Trophoblast cell (in vitro differentiated cells and primary cell): ENCODE measurements around the gene TLL2.
A peak's percentile ranks its signal among the peaks of the same experiment; 100 is the strongest.

Source experiments
- DNase-seq, 2 donors: peaks; one replicate each; pipeline ENCODE4 v3.0.0-alpha.2; 2016
- H2AFZ ChIP-seq: 2 replicates; pipeline ENCODE4 v1.6.1; 2013; ENCODE audit warnings: low read length, moderate library complexity, mild to moderate bottlenecking; ENCODE audit not compliant: insufficient read depth, poor library complexity
- H2AK5ac ChIP-seq: 2 replicates; pipeline ENCODE4 v1.6.1; 2013; ENCODE audit warnings: mild to moderate bottlenecking, low read length
- H2BK120ac ChIP-seq: 2 replicates; pipeline ENCODE4 v1.6.1; 2013; ENCODE audit warnings: low read length, mild to moderate bottlenecking, moderate library complexity; ENCODE audit not compliant: insufficient read depth, poor library complexity
- H2BK12ac ChIP-seq: 2 replicates; pipeline ENCODE4 v1.6.1; 2013; ENCODE audit warnings: mild to moderate bottlenecking, low read length, moderate library complexity
- H2BK5ac ChIP-seq: 2 replicates; pipeline ENCODE4 v1.6.1; 2013; ENCODE audit warnings: low read length, low read depth, moderate library complexity, mild to moderate bottlenecking; ENCODE audit not compliant: poor library complexity
- H3K14ac ChIP-seq: 2 replicates; pipeline ENCODE4 v1.6.1; 2013; ENCODE audit warnings: mild to moderate bottlenecking, low read length
- H3K18ac ChIP-seq: 2 replicates; pipeline ENCODE4 v1.6.1; 2013; ENCODE audit warnings: mild to moderate bottlenecking, low read length
- H3K23ac ChIP-seq: 2 replicates; pipeline ENCODE4 v1.6.1; 2013; ENCODE audit warnings: low read length
- H3K27ac ChIP-seq: 2 replicates; pipeline ENCODE4 v1.5.1; 2013; ENCODE audit warnings: low read depth, mild to moderate bottlenecking, inconsistent platforms, low read length, moderate library complexity
- H3K27me3 ChIP-seq: 2 replicates; pipeline ENCODE4 v1.6.1; 2013; ENCODE audit warnings: inconsistent platforms, mild to moderate bottlenecking, low read length, moderate library complexity; ENCODE audit not compliant: insufficient read depth
- H3K36me3 ChIP-seq, 2 experiments: 1 replicate in 1 of 2; 2 replicates in 1 of 2; pipeline ENCODE4 v1.6.1; 2013; ENCODE audit warnings: low read length in 2 of 2, mild to moderate bottlenecking in 2 of 2, moderate library complexity in 1 of 2; ENCODE audit not compliant: insufficient read depth in 2 of 2, control insufficient read depth in 1 of 2
- H3K4ac ChIP-seq: 2 replicates; pipeline ENCODE4 v1.6.1; 2013; ENCODE audit warnings: low read depth, mild to moderate bottlenecking, low read length, moderate library complexity
- H3K4me1 ChIP-seq, 2 experiments: 1 replicate in 1 of 2; 2 replicates in 1 of 2; pipeline ENCODE4 v1.6.1; 2013; ENCODE audit warnings: low read length in 2 of 2, mild to moderate bottlenecking in 2 of 2, moderate library complexity in 1 of 2; ENCODE audit not compliant: insufficient read depth in 2 of 2, control insufficient read depth in 1 of 2
- H3K4me2 ChIP-seq: 2 replicates; pipeline ENCODE4 v1.6.1; 2013; ENCODE audit warnings: inconsistent platforms, mild to moderate bottlenecking, low read length, moderate library complexity
- H3K4me3 ChIP-seq: 2 replicates; pipeline ENCODE4 v1.5.1; 2013; ENCODE audit warnings: mild to moderate bottlenecking, low read depth, low read length, inconsistent platforms
- H3K79me1 ChIP-seq: one replicate; pipeline ENCODE4 v1.6.1; 2013; ENCODE audit warnings: low read length
- H3K79me2 ChIP-seq: 2 replicates; pipeline ENCODE4 v1.6.1; 2013; ENCODE audit warnings: low read length, mild to moderate bottlenecking; ENCODE audit not compliant: control insufficient read depth, insufficient read depth, poor library complexity
- H3K9ac ChIP-seq: 2 replicates; pipeline ENCODE4 v1.6.1; 2013; ENCODE audit warnings: mild to moderate bottlenecking, low read length
- H3K9me3 ChIP-seq: 2 replicates; pipeline ENCODE4 v1.6.1; 2013; ENCODE audit warnings: low read depth, mild to moderate bottlenecking, control low read depth, inconsistent platforms, low read length; ENCODE audit not compliant: insufficient read depth
- H4K12ac ChIP-seq: 2 replicates; pipeline ENCODE4 v1.6.1; 2013; ENCODE audit warnings: low read depth, mild to moderate bottlenecking, low read length, moderate library complexity
- H4K8ac ChIP-seq: 2 replicates; pipeline ENCODE4 v1.6.1; 2013; ENCODE audit warnings: low read depth, mild to moderate bottlenecking, low read length, moderate library complexity
- H4K91ac ChIP-seq: one replicate; pipeline ENCODE4 v1.6.1; 2013; ENCODE audit warnings: low read depth, mild to moderate bottlenecking, low read length, moderate library complexity
- WGBS: extraction: QIAGEN DNeasy Blood & Tissue Kit; methylation state at CpG from one replicate; pipeline ENCODE4 v1.1.7; 2013; ENCODE audit warnings: missing lambda C conversion rate; ENCODE audit not compliant: insufficient read length, insufficient coverage; ENCODE audit errors: extremely low coverage; 5-methylcytosine and 5-hydroxymethylcytosine counted together

The TLL2 gene

DNA sequence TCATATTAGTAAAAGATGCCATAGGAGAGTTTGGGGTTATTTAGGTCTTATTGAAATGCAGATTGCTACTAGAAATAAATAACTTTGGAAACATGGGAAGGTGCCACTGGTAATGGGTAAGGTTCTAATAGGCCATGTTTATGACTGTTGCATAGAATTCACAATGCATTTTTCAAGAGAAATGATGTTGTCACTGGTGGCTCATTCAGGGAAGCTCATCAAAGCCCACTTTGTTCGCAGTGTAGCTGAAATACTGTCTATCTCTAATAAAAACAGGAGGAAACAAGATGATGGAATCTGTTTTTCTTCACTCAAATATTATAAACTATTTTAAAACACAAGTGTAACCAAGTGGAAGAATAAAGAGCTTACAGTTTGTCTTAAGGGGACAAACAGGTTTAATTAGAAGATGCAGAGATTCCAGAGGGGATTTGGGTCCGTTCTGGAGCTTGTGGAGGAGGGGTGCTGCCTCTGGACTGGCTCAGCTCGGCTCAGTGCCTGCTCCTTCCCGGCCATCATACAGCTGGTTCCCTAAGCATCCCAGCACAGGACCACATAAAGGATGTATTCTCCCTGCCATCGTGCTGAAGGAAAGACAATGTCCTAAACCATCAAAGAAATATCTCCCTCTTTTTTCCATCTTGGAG is 175.3 kb downstream of the TLL2 start:
- H2BK5ac ChIP-seq: no peak overlapping the region
- no peak overlapping the region for H3K9ac ChIP-seq
- no peak overlapping the region for H2AFZ ChIP-seq
- no peaks in the 10 kb centered on the region for H3K79me2 ChIP-seq
- no peak overlapping the region for H3K27ac ChIP-seq
- no peak overlapping the region for H2BK12ac ChIP-seq
- H4K12ac ChIP-seq: no peak overlapping the region
- H4K8ac ChIP-seq: no peak overlapping the region
- H3K4ac ChIP-seq: no peak overlapping the region
- peak overlapping the region; percentile 25 for H3K23ac ChIP-seq
- no peaks in the 10 kb centered on the region for H3K9me3 ChIP-seq
- no peak overlapping the region for H2BK120ac ChIP-seq
- no peaks in the 10 kb centered on the region for H3K79me1 ChIP-seq
- WGBS: no CpG with 5 or more reads among the region's 5 CpGs
- no peak overlapping the region for H4K91ac ChIP-seq
- H3K14ac ChIP-seq: no peak overlapping the region
- H3K4me2 ChIP-seq: no peak overlapping the region
- no peaks in the 10 kb centered on the region for H3K27me3 ChIP-seq
- no peak overlapping the region for H3K4me3 ChIP-seq
- H3K36me3 ChIP-seq: no peaks in the 10 kb centered on the region
- no peak overlapping the region for H2AK5ac ChIP-seq
- no peak overlapping the region for H3K18ac ChIP-seq
- no peaks in the 10 kb centered on the region for H3K4me1 ChIP-seq
- DNase-seq: no peak

GRCh38 chr10:96337106-96337505 is 176.6 kb downstream of the TLL2 start:
- Histone ChIP-seq H4K8ac (no peak overlapping the region), H4K91ac (no peak overlapping the region), H3K14ac (no peak overlapping the region), H3K9ac (no peak overlapping the region), H3K4ac (no peak overlapping the region), H4K12ac (no peak overlapping the region), H3K18ac (no peak overlapping the region), H3K4me1 (no peaks in the 10 kb centered on the region), H2BK120ac (no peak overlapping the region), H3K79me2 (no peaks in the 10 kb centered on the region), H3K27ac (no peak overlapping the region), H3K4me3 (no peak overlapping the region), H3K23ac (no peak overlapping the region), H3K79me1 (no peaks in the 10 kb centered on the region), H2BK12ac (no peak overlapping the region), H2AK5ac (no peak overlapping the region), H3K9me3 (no peaks in the 10 kb centered on the region), H3K27me3 (no peaks in the 10 kb centered on the region), H2BK5ac (no peak overlapping the region), H3K36me3 (no peaks in the 10 kb centered on the region), H2AFZ (no peak overlapping the region), H3K4me2 (no peak overlapping the region)
- WGBS: no CpG with 5 or more reads among the region's 2 CpGs
- DNase-seq: no peak

DNA sequence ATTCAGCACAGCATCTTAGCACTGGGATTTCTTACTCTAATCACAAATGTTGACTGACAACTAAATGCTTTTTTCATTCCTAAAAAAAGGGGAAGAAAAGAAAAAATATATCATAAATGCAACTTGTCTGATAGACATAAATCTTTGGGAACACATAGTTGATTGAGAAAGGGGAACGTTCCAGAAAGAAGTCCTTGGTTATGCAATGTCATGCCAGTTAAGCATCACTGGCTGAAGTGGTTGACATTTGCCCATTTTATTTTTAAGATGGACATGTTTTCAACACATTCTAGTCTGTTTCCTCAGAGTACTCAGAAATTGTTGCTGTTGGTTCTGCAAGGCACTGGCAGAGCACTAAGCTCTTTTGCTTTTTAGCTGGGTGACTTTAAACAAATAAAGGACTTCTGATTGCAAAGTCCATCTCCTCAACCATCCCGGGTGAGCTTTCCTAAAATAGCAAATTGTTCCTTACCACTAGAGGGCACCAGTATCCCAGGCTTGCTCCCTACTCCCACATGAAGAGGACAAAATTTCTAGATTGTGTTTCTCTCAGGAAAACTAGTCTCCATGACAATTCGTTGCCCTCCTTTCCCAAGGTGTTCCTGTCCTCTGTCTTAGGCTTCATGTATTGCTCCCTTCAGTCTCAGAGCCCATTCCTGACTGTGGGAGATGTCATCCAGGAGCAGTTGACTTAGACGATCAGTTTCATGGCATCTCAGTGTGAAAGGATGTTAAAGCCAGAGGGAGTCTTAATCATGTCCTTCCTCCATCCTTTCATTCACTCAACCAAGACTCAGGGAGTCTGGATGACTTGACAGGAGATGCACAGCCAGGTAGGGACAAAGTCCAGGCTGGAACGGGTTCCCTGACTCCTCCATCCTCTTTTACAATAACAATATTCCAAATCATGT is 178.9 kb downstream of the TLL2 start:
- no peaks in the 10 kb centered on the region for H3K36me3 ChIP-seq

DNA sequence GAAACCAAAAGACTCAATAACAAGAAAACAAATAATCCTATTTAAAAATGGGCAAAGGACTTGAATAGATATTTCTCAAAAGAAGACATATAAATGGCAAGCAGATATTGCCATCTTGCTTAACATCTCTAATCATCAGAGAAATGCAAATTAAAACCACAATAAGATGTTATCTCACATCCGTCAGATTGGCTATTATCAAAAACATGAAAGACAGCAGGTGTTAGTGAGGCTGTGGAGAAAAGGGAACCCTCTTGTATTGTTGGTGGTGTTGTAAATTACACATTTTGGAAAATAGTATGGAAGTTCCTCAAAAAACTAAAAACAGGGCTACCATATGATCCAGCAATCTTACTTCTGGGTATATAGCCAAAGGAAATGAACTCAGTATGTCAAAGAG is 180.6 kb downstream of the TLL2 start:
- Histone ChIP-seq H4K8ac (no peak overlapping the region), H3K4me3 (no peak overlapping the region)

More for the DNA sequence above, 178.9 kb downstream of the TLL2 start:
- Histone ChIP-seq H3K4me3 (no peak overlapping the region), H3K4me1 (no peaks in the 10 kb centered on the region), H4K8ac (no peak overlapping the region), H2BK5ac (no peak overlapping the region), H3K79me2 (no peaks in the 10 kb centered on the region), H2BK12ac (no peak overlapping the region), H3K9me3 (no peaks in the 10 kb centered on the region), H3K4me2 (no peak overlapping the region), H3K9ac (no peak overlapping the region), H3K18ac (no peak overlapping the region), H2AK5ac (no peak overlapping the region), H2AFZ (no peak overlapping the region), H3K27ac (no peak overlapping the region), H2BK120ac (no peak overlapping the region), H4K91ac (no peak overlapping the region), H3K79me1 (no peaks in the 10 kb centered on the region), H3K27me3 (no peaks in the 10 kb centered on the region), H3K23ac (no peak overlapping the region), H4K12ac (no peak overlapping the region), H3K14ac (no peak overlapping the region), H3K4ac (no peak overlapping the region)
- DNase-seq: peak; percentile 18 to 73
- no CpG with 5 or more reads among the region's 5 CpGs for WGBS

More for the DNA sequence above, 180.6 kb downstream of the TLL2 start:
- no peak overlapping the region for H3K27ac ChIP-seq
- no peaks in the 10 kb centered on the region for H3K4me1 ChIP-seq
- no peak overlapping the region for H2BK12ac ChIP-seq
- no peak overlapping the region for H2AK5ac ChIP-seq
- H3K4me2 ChIP-seq: no peak overlapping the region
- WGBS: no CpG with 5 or more reads among the region's 1 CpG
- no peaks in the 10 kb centered on the region for H3K79me1 ChIP-seq
- no peak for DNase-seq
- H3K27me3 ChIP-seq: no peaks in the 10 kb centered on the region
- no peak overlapping the region for H2AFZ ChIP-seq
- H3K23ac ChIP-seq: no peak overlapping the region
- no peaks in the 10 kb centered on the region for H3K9me3 ChIP-seq
- no peak overlapping the region for H3K18ac ChIP-seq
- no peaks in the 10 kb centered on the region for H3K79me2 ChIP-seq
- H3K4ac ChIP-seq: no peak overlapping the region
- no peak overlapping the region for H2BK5ac ChIP-seq
- no peak overlapping the region for H2BK120ac ChIP-seq
- H4K91ac ChIP-seq: no peak overlapping the region
- no peak overlapping the region for H3K9ac ChIP-seq
- no peaks in the 10 kb centered on the region for H3K36me3 ChIP-seq
- H4K12ac ChIP-seq: no peak overlapping the region
- no peak overlapping the region for H3K14ac ChIP-seq
